CD4-positive, alpha-beta T cell treated with Interleukin-2 at 100 ng/mL for 4 hours (primary cell): Measurements from ENCODE around the gene CLCNKA.
"Not testable (repeated sequence)": the region's sequence is repeated elsewhere in the genome, so short reads cannot be mapped to it uniquely, and the experiment has no call there.

Experiments used
- DNase-seq: peaks from one replicate; pipeline ENCODE4 v3.0.0-alpha.2; 2020; ENCODE audit warnings: low spot score

CLCNKA gene

DNA sequence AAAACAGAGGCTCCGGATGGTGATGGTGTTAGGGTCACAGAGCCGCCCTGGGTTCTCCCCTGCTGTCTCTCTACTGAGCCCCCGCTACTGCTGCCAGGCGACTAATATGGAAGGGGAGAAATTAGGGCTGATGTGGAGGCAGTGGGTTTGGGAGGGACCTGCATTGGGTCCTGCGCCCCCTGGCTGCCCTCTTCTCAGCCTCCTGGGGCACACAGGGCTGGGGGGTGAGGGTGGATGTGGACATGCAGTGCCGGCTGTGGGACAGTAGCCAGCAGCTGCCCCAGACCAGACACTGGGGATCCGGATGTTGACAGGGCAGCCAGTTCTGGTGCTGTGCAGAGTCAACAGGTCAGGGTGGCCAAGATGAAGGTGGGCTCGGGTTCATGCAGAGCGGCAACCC, 20.3 kb downstream of the CLCNKA start:
- DNase-seq, result no peak

- not testable (repeated sequence) for DNase-seq
Measured at GRCh38 chr1:16042654-16043053, 20.8 kb downstream of the CLCNKA start.

DNA sequence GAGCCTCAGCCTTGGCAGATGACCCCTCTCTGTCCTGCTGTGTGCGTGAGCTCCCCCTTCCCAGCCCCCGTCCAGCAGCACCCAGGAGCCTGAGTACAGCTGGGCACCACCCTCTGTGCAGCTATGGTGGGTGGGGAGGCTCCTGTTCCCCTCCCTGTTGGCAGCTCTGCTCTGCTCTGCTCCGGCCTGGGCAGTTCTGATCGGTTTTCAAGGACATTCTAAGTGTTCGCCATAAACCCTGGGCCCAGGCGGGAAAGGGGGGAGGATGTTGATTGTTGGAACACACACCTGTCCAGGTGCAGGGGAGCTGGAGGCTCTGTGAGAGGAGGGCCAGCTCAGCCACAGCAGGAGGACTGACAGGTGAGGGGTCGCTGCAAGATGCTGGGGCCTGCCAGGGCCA, 21.7 kb downstream of the CLCNKA start, which contains the start of gene CLCNKB:
TSS of gene CLCNKB (plus strand) at position 262 of the 400 bp plus-strand sequence. CDS start 711 bp downstream, outside the sequence.
- no peak for DNase-seq

DNA sequence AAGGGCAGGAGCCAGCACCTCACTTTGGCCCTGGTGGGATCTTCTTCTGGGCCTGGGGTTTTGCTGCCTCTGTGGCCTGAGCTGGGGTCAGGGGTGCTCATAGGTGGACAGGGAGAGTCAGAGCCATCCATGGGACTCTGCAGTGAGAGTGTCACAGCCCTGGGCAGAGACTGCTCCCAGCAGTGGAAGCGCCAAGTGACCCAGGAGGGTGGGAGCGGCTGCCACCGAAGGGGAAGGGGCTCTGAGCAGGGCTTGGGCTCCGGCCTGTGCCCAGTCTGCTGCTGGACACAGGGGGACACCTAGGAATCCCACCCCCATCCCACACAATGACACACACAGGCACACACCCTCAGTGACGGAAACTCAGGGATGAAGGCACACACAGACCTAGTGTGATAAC, 22.1 kb downstream of the CLCNKA start:
- DNase-seq, result no peak

- no peak for DNase-seq
Measured at GRCh38 chr1:16046842-16047241, 25.0 kb downstream of the CLCNKA start.

DNA sequence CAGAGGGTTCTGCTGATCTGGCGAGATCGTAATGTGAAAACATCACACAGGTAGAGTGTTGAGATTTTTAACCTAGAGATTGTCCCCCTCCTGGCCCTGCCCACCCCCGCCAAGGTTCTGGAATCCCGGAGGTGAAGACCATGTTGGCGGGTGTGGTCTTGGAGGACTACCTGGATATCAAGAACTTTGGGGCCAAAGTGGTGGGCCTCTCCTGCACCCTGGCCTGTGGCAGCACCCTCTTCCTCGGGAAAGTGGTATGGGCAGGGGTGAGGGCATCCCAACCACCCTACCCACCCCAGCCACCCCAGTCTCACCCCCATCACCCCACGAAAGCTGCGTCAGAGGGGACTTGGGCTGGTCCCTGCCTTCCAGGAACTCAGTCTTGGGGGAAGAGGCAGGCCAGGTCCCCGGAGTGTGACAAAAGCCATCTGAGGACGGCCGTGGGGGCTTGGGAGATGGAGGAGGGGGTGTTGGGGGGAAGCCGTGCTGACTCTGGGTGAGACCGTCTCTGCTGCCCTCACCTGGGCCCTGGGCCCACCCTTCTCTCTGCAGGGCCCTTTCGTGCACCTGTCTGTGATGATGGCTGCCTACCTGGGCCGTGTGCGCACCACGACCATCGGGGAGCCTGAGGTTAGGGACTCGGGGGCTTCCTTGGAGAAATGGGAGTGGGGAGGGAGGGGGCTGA, 26.1 kb downstream of the CLCNKA start:
- DNase-seq, result no peak

DNA sequence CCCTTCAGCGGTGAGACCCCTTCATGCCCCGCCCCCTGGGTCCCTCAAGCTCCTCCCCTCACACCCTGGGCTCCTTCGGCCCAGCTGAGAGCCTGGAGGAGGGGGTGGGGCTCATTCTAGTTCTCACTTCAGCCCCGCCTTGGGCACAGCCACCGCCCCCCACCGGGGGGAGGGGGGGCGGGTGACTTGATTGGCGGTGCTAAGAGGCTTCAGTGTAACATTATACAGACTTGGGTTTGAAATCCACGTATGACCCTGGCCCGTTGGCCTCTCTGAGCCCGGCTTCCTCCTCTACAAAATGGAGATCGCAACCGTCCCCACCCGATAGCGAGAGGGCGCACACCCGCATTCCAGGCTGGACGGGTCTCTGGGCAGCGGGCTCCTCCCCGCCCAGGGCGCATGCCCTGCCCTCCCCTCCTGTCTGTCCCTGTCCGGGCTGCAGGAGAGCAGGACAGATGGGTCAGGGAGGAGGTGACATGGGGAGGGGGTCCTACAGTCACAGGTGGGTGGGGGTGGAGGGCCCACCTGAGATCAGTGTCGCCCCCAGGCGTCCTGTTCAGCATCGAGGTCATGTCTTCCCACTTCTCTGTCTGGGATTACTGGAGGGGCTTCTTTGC, 26.8 kb downstream of the CLCNKA start:
- DNase-seq, result peak; percentile 30

- no peak for DNase-seq
Measured at GRCh38 chr1:16050328-16050727, 28.5 kb downstream of the CLCNKA start.

DNA sequence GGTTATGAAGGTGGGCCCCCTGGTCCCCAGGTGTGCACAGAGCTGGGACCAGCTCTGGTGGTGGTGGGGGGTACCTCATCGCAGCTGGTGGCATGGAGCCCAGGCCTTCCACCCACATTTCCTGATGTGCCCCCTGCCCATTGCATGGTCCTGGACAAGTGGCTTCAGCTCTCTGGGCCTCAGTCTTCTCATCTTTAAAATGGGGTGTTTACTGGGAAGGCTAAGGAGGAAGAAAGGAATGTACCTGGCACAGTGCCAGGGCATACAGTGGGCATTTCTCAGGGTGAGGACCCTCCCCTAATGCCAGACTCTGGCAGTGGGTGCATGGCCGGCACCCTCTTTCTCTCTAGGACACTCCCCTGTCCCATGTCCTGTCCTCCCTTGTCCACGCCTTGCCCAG, 29.2 kb downstream of the CLCNKA start:
- DNase-seq, result no peak

DNA sequence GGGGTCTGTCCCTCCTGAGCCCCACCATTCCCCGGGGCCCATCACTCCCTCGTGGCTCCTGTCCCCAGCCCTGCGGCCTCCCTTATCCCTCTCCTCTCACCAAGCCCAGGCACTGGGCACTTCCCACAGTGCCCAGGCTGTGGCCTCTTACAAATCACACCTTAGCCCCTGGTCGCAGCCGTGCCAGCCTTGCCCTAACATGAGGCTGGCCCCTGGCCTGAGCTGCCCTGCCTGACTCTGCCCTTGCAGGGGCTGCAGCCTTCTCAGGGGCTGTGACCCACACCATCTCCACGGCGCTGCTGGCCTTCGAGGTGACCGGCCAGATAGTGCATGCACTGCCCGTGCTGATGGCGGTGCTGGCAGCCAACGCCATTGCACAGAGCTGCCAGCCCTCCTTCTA, 30.1 kb downstream of the CLCNKA start:
- not testable (repeated sequence) for DNase-seq

DNA sequence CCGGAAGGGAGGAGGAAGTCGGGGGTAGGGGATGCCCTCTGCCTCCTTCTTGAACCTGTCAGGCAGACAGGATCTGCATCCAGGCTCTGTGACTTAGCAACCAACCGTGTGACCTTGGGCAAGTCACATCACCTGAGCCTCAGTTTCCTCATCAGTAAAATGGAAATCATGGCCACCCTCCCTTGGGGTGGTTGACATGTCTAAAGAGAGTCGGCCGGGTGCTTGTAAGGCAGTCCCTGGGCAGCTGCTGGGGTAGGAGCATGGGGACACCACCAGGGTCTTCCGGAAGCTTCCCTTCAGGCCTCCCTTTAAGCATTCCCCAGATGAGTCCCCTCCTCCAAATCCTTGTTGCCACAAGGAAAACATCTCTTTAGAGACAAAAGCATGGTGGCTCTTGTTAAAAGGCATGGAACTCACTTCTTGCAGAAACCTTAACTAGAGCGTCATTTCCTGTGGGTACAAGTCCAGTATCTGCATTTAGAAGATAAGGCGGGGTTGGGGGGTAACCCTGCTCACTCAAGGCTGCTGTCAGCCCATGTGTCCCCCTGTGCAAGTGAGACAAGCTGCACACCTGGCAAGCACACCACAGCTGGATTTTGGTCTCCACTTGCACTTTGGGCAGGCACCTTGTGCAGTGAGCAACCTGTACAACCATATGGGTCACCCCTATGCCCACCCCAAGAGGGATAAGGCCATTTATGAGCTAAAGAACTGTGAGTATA, 32.1 kb downstream of the CLCNKA start:
- DNase-seq, result no peak

GRCh38 chr1:16054598-16055540, 33.0 kb downstream of the CLCNKA start:
- no peak for DNase-seq

DNA sequence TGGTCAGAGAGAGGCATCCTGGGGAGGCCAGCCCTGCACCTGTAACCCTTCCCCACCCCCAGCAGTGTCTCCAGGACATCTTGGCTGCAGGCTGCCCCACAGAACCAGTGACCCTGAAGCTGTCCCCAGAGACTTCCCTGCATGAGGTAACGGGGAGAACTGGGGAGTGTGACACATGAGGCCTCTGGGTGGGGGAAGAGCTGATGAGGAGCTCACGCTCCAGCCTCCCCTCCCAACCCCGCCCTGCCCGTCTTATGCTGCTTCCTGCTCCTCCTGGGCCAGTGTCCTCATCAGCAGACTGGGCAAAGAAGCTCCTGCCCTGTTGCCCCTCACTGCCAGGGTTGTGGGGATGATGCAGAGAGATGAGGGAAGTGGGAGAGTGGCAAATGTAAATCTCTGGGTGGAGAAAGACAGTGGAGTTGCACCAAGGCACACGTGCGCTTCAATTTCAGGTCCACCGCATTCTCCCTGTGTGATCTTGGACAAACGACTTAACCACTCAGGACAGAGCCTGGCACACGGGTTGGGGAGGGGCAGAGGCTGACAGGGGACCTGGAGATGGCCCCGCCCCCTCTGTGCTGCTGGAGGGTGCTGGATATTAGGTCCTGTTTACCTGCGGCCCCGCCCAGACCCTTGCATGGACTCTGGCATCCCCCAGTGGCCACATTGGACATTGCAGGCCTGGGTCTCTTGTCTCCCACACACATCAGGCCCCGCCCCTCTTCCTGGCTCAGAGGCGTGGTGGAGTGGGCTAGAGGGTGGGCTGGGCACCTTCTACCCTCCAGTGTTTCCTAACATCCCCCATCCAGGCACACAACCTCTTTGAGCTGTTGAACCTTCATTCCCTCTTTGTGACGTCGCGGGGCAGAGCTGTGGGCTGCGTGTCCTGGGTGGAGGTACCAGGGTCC, 34.0 kb downstream of the CLCNKA start:
- DNase-seq, result peak; percentile 84

GRCh38 chr1:16056521-16056912, 34.7 kb downstream of the CLCNKA start:
- DNase-seq, result not testable (repeated sequence)

DNA sequence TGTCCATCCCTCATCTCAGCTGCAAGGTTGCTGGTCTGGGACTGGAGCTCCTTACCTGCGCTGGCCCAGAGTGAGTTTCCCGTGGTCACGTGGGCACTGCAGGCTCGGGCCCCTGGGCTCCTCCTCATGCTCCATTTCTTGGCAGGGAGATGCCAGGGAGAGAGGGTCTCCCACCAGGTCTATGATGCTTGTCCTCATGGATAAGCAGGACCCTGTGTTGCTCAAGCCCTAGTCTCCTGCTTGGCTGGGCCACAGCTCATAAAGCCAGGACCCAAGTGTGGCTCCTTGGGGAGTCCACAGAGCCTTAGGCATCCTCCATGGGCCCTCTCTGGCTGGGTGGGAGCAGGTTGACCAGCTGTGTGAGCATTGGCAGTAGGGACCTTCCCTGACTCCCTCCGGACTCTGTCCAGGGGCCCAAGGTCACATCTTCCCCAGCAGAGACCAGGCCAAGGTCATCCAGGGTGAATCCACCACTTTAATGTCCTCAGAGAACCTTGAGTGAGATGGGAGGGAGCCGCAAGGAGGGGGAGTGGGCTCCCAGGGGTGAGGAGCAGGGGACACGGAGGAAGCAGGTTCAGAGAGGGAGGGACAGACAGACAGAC, 35.6 kb downstream of the CLCNKA start:
- DNase-seq, result not testable (repeated sequence)

- not testable (repeated sequence) for DNase-seq
Measured at GRCh38 chr1:16058394-16059120, 36.7 kb downstream of the CLCNKA start.

DNA sequence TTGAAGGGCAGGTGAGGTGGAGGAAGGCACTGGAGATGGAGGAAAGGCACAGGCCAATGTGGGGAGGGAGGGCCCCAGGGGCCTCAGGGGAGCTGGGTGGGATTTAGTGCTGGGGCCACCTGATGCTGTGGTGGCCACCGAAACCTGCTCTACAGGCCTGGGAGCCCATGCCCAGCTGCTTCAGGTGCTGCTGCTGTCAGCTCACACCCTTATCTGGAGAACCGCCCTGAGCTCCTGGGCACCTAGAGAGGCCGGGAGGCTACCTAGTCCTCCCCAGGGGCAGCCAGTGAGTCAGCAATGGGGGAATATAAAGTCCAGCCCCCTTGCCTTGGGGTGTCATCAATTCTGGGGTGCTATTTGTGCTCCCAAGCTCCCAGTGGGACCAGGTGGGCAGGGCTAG, 39.4 kb downstream of the CLCNKA start:
- no peak for DNase-seq

DNA sequence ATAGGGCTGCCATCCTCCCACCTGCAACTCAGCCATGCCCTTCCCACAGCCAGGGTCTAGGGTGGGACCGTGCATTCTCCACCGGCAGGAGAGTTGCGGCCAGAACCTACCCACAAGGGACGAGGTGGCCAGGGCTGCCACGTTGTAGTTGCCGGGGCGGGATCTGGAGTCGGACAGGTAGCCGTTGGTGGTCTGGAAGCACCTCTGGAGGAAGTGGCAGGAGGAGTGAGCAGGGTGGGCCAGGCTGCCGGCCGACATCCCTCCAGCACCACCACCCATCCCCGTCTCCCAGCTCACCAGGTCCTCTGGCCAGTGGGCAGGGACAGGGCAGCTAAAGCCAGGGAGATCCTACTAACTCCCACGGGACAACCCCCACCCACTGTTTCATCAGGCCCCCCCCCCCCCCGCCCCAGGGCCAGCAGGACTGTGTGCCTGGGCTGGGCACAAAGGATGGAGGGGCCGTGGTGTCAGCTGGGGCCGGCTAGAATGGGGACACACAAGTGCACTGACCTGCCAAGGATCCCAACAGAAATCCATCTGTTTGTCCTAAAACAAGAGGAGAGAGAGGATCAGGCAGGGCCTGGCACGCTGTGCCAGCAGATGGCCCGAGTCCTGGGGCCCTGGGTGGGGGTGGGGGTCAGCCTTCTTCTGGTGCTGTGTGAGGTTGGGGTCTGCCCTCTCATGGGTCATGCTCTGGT, 40.3 kb downstream of the CLCNKA start:
- DNase-seq, result not testable (repeated sequence)

- DNase-seq, result not testable (repeated sequence)
Measured at GRCh38 chr1:16062687-16063075, 40.8 kb downstream of the CLCNKA start.
